HG03378 (cell line): ENCODE data around the gene GPER1.
"Not testable (repeated sequence)": the region's sequence is repeated elsewhere in the genome, so short reads cannot be mapped to it uniquely, and the experiment has no call there.

ENCODE experiments used
- ATAC-seq: cut with Tn5 transposase; IDR thresholded peaks from one replicate; pipeline ENCODE4 v1.9.1; 2021; ENCODE audit warnings: mild to moderate bottlenecking, moderate library complexity; ENCODE audit not compliant: unreplicated experiment

Gene GPER1

GRCh38 chr7:1137517-1138167 is 49.7 kb downstream of the GPER1 start:
- peak; percentile 32 for ATAC-seq

DNA sequence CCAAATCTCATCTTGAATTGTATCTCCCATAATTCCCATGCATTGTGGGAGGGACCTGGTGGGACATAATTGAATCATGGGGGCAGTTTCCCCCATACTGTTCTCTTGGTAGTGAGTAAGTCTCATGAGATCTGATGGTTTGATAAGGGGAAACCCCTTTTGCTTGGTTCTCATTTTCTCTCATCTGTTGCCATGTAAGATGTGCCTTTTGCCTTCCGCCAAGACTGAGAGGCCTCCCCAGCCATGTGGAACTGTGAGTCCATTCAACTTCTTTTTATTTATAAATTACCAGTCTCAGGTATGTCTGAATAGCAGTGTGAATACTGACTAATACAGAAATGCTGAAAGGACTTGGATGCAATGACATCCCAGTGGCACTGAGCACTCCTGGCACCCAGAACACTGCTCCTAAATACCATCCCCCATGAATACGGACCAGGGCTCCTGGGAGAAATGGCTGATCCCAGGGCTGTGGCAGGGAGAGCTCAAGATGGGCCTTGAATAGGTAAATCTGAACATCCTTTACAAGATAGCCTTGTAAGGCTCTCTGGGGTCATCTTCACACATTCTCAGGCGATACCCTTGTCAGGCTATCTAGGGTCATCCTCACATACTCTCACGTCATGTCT is 52.7 kb downstream of the GPER1 start:
- no peak for ATAC-seq

DNA sequence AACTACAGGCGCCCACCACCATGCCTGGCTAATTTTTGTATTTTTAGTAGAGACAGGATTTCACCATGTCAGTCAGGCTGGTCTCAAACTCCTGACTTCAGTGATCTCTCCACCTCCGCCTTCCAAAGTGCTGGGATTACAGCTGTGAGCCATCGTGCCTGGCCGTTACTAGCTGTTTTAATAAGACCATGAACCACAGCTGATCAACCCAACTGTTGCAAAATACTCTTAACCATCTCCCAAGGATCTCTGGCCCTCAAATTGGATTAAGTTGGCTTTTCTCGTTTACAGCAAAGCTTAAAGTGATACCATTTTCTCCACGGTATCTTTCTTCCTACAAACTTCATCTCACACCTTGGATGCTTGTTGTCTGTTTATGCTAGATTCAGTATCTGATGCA is 53.7 kb downstream of the GPER1 start:
- no peak for ATAC-seq

DNA sequence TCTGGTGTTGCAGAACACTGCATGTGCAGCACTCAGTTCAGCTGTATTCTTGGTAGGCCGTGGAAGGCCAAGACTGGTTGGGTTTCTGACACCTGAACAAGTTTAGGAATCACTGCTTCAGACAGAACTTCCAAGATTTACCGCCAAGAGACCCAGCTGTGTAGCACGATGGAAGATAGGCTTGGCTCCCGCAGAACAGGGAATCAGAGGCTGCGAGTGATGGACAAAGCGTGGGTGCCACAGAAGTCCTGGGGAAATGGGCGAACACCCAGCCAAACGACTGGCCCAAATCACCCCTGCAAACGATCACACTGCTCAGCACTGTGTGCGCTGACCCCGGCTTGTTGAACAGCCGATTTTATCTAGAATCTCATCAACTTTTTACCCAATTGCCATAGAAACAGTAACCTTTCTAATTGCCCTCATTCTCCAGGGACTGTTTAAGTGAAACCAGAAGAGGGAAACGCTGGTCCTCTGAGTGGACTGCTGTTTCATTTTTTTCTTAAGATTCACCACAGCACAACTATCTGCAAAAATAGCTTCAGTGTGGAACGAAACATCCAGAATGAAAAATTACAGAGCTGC is 54.2 kb downstream of the GPER1 start:
- no peak for ATAC-seq

GRCh38 chr7:1143031-1143430 is 55.1 kb downstream of the GPER1 start:
- not testable (repeated sequence) for ATAC-seq
